Left forelimb (tissue), 1 donor: ENCODE results near the gene B4GALT5.

Source experiments
- DNase-seq: peaks from one replicate; pipeline ENCODE4 v3.0.0-alpha.2; 2018; ENCODE audit warnings: low spot score

B4GALT5 gene

DNA sequence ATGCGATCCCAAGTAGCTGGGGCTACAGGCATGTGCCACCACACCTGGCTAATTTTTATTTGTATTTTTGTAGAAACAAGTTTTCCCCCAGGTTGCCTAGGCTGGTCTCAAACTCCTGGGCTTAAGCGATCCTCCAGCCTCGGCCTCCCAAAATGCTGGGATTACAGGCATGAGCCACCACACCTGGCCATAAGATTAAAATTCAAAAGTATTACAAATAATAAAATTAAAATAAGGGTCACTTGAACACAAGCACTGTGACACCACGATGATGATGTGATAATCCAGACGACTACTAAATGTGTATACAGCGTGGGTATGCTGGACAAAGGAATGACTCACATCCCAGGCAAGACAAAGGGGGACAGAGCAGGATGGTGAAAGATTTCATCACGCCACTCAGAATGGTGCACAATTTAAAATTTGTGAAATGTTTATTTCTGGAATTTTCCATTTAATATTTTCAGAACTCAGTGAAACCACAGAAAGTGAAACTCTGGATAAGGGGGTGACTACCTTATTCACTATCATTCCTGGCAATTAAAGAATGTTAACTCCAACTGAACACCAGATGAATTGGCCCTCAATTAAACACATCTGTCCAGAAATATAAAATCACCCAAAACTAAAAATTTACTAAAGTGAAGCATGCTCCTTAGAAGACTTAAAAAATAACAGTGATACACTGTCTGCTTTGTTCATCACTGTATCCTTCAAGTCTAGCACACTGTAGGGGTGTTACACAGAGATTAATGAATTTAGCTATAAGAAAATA, 13.1 kb downstream of the B4GALT5 start:
- no peak for DNase-seq

DNA sequence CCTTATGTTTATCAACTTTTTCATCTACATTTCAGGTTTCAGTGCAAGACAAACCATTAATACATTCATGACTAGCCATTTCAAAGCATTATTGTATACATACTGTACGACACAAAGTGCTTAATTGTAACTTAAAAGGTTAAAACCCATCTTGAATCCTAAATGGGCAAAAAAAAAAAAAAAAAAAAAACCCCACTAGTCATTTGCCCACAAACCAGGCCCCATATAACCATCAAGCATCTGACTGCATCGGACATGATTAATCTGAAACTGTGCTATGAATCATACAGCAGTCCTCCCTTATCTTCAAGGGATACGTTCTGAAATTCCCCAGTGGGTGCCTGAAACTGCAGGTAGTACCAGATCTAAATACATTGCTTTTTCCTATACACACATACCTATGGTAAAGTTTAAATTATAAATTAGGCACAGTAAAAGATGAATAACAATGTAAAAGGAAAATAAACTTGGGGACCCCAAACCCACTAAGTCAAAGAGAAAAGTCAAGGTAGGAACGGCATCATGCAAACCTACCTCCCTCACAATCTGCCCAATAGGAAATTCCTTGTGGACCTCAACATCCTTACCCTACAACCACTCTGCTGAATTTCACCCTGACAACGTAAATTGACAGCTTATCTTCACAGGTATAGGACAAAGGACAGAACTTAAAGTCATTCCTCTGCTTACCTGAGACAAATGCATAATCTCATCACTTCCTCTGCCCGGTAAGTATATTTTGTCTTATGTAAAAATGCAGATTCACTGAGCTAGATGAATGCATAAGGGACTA, 14.3 kb downstream of the B4GALT5 start:
- DNase-seq, result no peak

- no peak for DNase-seq
Measured at GRCh38 chr20:49698477-49698876, 15.2 kb downstream of the B4GALT5 start.

- no peak for DNase-seq
Measured at GRCh38 chr20:49697071-49697470, 16.6 kb downstream of the B4GALT5 start.

DNA sequence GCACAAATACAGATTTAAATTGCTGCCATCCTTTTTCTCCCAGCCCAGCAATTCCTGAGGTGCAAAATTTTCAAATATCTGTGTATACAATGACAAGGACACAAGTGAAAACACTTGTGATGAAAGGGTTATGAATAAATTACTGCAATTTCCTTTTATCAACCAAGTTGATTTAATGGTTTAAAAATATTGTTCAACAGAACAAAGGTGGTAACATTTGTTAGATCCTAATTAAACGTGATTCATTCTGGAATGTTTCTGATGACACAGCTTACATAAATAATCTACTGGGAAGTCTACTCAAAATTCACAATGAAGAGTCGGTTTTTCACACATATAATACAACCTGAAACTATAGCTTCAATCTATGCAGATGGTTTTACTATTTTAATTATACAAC, 17.1 kb downstream of the B4GALT5 start:
- DNase-seq, result no peak

DNA sequence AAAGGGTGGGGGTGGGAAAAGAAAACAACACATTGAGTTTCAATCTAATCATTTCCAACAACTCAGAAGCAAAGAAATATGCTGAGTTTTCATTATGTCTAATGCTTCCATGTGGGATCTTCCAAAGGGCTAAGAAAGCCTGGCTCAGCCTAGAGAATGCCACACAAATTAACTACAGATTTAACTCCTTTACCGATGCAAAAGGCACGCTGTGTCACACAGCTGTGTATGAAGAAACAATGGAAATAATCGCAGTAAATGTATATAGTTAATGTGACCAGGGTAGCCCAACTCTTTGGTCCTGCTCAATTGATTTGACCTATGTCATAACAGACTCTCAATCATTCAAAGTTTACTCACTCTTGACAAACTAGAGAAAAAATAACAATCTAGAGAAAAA, 17.8 kb downstream of the B4GALT5 start:
- no peak for DNase-seq

DNA sequence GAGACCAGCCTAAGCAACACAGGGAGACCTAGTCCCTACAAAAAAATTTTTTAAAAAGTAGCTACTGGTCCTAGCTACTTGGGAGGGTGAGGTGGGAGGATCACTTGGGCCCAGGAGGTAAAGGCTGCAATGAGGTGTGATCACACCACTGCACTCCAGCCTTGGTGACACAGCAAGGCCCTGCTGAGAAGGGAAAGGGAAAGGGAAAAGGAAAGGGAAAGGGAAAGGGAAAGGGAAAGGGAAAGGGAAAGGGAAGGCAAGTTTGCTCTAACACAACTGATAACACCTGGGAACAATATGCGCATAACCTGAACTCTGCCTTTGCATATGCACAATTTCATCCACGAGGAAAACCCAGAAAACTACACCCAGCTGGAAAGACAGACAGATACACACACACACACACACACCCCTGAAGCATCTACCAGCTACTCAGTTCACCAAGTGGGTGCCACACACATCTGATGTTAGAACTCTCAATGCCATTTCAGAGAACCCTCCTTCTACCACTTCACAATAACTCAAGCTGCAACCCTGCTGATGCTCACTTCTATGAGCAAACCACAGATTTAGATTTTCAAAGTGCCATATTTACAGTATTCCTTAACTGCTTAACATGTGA, 19.1 kb downstream of the B4GALT5 start:
- DNase-seq, result no peak

GRCh38 chr20:49693435-49694171, 20.1 kb downstream of the B4GALT5 start:
- DNase-seq, result no peak

- no peak for DNase-seq
Measured at GRCh38 chr20:49692941-49693340, 20.7 kb downstream of the B4GALT5 start.

- DNase-seq, result no peak
Measured at GRCh38 chr20:49691818-49692568, 21.7 kb downstream of the B4GALT5 start.

DNA sequence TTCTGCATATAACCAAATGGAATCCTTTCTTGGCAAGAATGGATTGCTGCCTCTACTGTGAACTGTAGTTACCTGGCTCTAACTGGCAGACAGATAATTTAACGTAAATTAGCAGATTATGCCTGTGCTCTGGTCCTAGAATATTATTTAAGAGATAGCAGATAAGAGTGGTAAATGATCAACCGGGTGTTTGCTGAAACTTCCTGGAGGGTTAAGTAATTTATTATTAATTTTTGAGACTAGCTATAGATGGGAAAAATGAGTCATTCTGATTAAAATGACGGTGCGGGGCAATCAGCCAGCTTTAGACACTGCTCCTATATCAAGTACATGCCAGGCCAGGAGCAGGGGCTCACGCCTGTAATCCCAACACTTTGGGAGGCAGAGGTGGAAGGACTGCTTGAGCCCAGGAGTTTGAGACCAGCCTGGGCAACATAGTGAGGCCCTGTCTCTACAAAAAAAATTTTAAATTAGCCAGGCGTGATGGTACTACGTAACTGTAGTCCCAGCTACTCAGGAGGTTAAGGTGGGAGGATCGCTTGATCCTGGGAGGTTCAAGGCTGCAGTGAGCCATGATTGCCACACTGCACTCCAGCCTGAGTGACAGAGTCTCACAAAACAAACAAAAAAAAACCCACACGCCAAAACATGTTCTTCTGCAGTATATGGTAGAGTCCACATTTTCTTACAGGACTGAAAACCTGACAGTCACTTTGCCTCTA, 22.6 kb downstream of the B4GALT5 start:
- DNase-seq, result no peak

GRCh38 chr20:49687595-49688567, 25.8 kb downstream of the B4GALT5 start:
- no peak for DNase-seq

DNA sequence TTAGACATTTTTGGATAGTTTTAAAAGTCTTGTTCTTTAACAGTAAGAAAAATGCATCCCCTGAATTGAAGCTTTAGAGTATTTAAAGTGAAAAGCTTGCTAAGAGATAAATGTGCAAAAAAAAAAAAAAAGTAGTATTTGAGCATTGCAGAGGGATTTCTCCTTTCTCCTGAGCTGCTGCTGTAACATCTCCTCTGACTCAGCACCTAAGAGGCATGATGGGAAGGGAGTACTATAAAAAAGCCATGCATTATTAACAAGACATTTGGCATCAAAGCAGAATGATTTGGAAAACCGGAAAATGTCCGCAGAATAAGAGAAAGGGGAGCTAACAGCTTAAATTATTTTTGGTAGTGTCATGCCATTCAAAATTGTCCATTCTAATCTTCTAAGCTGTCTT, 27.9 kb downstream of the B4GALT5 start:
- DNase-seq, result no peak

GRCh38 chr20:49685161-49685601, 28.5 kb downstream of the B4GALT5 start:
- no peak for DNase-seq

DNA sequence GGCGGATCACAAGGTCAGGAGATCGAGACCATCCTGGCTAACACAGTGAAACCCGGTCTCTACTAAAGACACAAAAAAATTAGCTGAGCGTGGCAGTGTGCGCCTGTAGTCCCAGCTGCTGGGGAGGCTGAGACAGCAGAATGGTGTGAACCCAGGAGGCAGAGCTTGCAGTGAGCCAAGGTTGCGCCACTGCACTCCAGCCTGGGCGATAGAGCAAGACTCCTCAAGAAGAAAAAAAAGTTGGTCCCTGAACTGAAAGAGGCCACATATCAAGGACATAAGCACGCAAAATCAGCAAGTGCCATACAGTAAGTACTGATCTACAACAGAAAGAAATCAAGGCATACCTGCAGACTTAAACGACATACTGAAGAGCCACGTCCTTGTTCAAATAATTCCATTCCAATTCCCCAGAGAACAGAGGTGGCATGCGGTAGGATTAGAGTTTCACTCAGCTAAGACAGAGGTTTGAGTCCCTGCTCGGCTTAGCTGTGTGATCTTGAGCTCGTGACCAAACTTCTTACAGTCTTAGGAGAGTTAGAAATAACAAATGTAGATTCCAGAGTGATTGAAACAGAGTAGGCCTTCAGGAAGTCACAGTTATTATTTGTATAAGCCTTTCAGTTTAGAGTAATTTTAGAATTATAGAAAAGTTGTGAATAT, 29.2 kb downstream of the B4GALT5 start:
- no peak for DNase-seq

DNA sequence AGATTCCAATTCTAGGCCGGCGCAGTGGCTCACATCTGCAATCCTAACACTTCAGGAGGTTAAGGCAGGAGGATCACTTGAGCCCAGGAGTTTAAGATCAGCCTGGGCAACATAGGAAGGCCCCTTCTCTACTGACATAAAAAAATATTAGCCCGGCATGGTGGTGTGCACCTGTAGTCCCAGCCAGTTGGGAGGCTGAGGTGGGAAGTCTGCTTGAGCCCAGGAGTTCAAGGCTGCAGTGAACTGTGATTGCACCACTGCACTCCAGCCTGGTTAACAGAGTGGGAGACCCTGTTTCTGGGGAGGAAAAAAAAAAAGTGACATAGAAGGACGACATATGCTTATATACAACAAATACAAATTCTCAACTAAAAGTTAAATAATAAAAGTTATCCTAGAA, 30.9 kb downstream of the B4GALT5 start:
- DNase-seq, result no peak

DNA sequence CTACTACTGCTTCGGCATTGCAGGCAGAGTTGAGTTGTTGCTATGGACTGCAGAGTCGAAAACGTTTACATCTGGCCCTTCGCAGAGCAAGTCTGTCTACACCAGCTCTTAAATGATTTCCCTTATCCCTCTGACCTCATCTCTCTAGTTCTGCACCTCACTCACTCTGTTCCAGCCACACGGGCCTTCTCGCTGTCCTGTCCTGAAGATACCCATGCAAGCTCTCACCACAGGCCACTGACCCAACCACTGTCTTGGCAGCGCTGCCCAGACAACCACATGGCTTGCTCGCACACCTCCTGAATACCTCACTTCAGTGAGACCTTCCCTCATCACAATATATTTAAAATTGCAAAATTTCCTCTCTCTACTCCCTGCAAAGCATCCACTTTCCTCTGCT, 31.4 kb downstream of the B4GALT5 start:
- DNase-seq, result no peak

DNA sequence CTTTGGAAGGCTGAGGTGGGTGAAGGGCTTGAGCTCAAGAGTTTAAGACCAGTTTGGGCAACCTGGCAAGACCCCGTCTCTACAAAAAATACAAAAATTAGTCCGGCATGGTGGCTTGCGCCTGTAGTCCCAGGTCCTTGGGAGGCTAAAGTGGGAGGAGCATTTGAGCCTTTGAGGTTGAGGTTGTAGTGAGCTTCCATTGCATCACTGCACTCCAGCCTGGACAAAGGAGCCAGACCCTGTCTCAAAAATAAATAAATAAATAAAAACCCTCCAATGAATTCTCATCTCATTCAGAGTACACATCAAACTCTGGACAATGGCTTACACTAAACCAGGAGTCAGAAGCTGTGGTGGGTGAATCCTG, 31.8 kb downstream of the B4GALT5 start:
- no peak for DNase-seq

GRCh38 chr20:49680484-49680883, 33.2 kb downstream of the B4GALT5 start:
- DNase-seq, result no peak
